Stimulated activated CD8-positive, alpha-beta memory T cell treated with anti-CD3 and anti-CD28 coated beads, Interleukin-15, amount 100 ng/mL, for 1 hour (primary cell): ENCODE data around the gene ENSA.
"Not testable (repeated sequence)": the region's sequence is repeated elsewhere in the genome, so short reads cannot be mapped to it uniquely, and the experiment has no call there.

Experiments used
- DNase-seq: peaks from one replicate; pipeline ENCODE4 v3.0.0-alpha.2; 2020; ENCODE audit warnings: low read depth

Gene ENSA, protein sequence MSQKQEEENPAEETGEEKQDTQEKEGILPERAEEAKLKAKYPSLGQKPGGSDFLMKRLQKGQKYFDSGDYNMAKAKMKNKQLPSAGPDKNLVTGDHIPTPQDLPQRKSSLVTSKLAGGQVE

DNA sequence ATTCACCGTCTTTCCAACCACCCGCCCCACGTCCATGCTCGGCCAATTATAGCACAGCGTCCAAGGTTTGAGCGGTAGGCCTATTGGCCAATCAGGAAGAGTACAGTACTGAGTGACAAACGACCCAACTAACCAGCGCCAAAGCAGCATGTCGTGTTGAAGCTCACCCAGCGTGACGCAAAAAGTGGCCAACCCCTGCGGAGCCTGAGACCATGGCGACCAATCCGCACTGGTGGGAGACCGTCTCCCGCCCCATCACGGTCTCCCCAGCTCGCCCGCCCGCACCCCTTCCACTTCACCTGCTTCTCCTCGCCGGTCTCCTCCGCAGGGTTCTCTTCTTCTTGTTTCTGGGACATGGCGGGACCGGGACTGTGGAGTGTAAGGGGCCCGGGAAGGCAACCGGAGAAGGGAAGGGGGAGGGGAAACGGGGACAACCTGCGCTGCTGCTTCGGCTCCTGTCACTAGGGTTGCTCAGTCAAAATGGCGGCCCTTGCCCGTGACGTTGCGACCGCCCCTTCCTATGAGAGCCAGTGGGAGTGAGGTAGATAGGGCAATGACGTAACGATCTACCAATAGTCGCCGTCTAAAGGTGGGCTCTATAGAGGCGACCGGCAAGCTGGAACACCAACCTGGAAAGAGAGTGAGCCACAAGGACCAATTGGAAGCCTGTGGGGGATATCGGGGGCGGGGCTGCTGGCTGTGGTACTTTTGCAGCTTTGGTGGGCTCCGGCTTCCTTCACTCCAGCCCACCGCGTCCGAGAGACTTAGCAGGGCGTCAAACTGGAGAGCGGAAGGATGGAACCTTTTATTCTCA is at the start of gene ENSA:
TSS of gene ENSA (minus strand) at position 498 of the 814 bp plus-strand sequence. CDS start at position 356, 142 bp downstream.
- DNase-seq: peak; percentile 90

DNA sequence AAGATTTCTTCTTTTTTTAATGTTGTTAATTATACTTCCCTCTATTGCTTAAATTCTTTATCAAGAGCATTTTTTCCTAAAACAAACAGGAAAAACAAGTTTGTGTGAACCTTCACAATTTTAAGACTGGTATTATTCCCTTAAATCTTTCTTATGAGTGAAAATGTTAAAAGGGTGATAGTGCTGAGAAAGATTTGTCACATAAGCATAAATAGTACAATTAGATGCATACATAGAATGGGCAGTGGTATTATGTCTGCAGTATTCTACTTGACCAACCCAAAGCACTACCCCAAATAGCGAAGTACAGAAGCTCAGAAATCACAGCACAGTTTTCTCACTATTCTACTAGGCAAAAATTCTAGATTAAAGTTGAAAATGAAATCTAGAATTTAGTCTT is 49.6 kb upstream of the ENSA start:
- no peak for DNase-seq

DNA sequence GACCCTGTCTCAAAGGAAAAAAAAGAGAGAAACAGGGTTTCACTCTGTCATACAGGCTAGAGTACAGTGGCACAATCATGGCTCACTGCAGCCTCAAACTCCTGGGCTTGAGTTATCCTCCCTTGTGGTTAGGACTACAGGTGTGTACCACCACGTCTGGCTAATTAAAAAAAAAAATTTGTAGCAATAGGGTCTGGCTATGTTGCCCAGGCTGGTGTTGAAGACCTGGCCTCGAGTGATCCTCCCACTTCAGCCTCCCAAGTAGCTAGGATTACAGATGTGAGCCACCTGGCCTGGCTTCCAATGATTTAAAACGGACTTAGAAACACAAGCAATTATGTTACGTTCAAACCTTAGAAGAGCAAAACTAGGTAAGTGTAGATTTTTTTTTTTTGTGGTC is 45.5 kb upstream of the ENSA start:
- DNase-seq: no peak

DNA sequence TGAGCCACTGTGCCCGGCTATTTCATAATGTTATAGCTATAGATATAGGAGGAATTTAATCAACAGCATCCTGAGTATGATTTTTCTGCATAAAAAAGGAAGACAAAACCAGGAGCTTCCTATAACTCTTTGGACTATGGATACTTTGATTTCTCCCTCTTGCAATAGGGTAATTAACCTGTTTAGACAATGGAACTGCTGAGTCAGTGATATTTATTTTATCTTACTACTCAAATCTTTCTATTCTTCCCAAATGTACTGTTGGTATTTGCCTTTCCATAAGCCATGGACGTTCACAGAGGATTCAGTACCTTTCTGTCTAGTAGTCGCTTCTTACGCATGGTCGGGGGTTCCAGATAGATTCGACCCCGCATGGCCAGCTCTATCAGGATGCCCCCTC is 33.9 kb upstream of the ENSA start:
- DNase-seq: no peak

DNA sequence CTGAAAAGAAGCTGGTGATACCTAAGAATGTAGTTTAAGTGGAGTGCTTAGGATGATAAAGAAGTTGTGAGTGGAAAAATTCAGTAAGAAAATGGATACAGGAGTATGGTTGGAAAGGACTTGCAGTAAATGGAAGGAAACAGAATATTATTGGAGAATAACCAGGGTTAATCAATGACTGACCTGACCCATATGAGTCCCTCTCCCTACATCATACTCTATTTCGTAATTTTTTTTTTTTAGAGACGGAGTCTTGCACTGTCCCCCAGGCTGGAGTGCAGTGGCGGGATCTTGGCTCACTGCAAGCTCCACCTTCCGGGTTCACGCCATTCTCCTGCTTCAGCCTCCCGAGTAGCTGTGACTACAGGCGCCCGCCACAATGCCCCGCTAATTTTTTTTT is 33.4 kb upstream of the ENSA start:
- no peak for DNase-seq

DNA sequence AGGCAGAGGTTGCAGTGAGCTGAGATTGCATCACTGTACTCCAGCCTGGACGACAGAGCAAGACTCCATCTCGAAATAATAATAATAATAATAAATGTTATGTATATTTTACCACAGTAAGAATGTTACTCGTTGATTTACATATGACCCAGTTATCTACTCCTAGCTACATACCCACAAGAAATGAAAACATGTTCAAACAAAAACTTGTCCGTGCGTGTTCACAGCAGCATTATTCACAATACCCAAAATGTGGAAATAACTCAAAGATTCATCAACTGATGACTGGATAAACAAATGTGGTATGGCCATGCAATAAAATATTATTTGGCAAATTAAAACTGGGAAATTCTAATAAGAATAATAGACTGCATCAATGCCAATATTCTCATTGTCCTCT is 31.7 kb upstream of the ENSA start:
- DNase-seq: no peak

DNA sequence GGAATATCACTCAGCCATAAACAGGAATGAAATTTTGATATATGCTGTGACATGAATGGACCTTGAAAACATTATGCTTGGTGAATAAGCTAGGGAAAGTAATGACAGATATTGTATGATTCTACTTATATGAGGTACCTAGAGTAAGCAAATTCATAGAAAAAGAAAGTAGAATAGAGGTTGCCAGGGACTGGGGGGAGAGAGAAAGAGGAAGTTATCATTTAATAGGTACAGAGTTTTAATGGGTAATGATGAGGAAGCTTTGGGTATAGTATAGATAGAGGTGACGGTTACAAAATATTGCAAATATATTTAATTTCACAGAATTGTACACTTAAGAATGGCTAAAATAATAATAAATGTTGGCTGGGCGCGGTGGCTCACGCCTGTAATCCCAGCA is 31.2 kb upstream of the ENSA start:
- no peak for DNase-seq

DNA sequence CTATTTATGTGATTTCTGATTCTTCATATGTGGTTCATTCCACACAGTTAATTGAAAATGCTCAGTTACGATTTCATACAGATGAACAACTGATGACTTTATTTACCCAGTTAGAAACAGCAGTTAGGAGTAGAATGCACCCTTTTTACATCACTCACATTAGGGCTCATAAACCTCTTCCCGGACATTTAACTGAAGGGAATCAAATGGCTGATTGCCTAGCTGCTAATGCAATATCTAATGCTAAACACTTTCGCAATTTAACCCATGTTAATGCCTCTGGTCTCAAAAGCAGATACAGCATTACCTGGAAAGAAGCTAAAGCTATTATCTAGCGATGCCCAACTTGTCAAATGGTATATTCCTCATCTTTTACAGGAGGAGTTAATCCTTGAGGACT is 27.7 kb upstream of the ENSA start:
- not testable (repeated sequence) for DNase-seq

DNA sequence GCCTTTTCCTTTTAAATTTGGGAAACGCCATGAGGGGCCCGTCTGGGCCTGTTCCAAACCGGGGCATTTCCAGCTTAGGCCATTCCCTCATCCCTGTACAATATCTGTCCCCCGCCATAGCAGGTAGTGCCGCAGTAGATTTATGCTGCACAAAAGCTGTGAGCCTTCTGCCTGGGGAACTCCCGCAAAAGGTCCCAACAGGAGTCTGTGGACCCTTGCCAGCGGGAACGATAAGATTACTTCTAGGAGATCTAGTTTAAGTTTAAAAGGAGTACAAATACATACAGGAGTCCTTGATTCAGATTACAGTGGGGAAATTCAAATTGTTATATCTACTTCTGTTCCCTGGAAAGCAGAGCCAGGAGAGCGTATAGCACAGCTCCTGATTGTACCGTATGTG is 25.2 kb upstream of the ENSA start:
- not testable (repeated sequence) for DNase-seq

DNA sequence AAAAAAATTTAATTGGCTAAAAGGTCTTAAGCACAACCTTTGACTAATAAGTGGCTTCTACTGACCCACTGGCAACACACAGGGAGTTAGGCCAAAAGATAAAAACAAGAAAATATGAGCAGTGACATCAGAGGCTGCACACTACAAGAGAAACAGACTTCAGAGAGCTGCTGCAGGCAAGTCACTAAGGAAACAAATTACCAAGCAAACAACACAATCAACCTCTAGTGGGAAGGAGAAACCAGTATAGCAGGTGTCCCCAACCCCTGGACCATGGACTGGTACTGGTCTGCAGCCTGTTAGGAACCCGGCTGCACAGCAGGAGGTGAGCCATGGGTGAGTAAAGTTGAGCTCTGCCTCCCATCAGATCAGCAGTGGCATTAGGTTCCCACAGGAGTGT is 20.8 kb upstream of the ENSA start:
- no peak for DNase-seq

DNA sequence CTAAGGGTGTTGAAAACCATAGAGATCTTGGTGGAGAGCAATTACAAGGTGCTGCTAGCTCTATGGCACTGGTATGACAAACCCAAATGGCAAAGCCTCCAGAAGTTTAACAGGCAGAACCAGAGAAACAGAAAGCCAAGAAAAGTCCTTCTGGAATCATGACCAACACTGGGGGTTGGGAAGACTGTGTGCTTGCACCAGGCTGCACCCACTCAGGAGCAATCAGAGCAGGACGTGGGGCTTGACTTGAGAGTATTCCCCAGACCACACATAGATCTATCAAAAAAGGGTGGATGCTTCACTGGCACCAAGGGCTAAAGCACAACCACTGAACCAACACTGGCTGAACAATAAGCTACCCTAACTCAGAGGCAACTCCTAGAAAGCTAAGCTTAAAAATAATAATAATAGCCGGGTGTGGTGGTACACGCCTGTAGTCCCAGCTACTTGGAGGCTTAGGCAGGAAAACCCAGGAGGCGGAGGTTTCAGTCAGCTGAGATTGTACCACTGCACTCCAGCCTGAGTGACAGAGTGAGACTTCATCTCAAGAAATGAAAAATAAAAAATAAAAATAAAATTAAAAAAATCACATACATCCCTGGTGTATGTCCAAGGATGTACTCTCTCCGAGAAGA is 20.1 kb upstream of the ENSA start:
- no peak for DNase-seq

DNA sequence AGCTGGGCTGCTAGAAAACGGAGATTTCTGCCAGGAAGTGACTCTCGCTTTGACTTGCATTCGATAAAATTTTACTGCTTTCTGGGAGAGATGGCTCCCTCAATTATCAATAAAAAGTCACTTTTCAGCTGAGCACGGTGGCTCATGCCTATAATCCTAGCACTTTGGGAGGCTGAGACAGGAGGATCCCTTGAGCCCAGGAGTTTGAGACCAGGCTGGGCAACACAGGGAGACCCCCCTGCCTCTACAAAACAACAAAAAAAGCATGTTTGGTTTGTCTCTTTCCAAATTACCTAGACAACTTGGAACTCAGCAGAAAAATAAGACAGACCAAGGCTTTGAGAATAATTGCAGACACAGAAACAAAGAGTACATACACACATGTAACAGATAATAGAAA is 12.9 kb upstream of the ENSA start:
- DNase-seq: no peak

DNA sequence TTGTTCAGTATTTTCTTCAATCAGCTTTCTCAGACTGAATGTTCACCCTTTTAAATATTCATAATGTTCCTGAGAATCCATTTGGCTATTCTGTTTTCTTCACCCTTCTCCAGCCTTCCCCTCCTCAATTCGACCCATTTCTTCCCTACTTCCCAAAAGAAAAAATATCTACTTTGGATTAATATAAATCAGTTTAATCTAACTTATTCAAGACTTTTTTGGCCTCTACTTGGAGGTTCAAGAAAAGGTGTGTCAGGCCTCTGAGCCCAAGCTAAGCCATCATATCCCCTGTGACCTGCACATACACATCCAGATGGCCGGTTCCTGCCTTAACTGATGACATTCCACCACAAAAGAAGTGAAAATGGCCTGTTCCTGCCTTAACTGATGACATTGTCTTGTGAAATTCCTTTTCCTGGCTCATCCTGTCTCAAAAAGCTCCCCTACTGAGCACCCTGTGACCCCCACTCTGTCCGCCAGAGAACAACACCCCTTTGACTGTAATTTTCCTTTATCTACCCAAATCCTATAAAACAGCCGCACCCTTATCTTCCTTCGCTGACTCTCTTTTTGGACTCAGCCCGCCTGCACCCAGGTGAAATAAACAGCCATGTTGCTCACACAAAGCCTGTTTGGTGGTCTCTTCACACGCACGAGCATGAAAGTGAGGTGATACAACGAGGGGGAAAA is 11.9 kb upstream of the ENSA start:
- DNase-seq: not testable (repeated sequence)

DNA sequence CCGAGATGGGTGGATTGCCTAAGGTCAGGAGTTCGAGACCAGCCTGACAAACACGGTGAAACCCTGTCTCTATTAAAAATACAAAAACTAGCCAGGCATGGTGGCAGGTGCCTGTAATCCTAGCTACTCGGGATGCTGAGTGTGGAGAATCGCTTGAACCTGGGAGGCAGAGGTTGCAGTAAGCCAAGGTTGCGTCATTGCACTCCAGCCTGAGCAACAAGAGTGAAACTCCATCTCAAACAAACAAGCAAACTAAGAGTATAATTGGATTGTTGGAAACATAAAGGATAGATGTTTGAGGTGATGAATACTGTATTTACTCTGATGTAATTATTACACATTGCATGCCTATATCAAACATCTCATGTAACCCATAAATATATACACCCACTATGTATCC is 9.0 kb upstream of the ENSA start:
- not testable (repeated sequence) for DNase-seq

DNA sequence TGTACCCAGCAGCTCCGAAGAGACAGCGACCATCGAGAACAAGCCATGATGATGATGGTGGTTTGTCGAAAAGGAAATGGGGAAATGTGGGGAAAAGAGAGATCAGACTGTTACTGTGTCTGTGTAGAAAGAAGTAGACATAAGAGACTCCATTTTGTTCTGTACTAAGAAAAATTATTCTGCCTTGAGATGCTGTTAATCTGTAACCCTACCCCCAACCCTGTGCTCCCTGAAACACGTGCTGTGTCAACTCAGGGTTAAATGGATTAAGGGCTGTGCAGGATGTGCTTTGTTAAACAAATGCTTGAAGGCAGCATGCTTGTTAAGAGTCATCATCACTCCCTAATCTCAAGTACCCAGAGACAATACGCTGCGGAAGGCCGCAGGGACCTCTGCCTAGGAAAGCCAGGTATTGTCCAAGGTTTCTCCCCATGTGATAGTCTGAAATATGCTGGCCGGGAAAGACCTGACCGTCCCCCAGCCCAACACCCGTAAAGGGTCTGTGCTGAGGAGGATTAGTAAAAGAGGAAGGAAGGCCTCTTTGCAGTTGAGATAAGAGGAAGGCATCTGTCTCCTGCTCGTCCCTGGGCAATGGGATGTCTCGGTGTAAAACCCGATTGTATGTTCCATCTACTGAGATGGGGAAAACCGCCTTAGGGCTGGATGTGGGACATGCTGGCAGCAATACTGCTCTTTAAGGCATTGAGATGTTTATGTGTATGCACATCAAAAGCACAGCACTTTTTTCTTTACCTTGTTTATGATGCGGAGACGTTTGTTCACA is 5.6 kb upstream of the ENSA start:
- not testable (repeated sequence) for DNase-seq

DNA sequence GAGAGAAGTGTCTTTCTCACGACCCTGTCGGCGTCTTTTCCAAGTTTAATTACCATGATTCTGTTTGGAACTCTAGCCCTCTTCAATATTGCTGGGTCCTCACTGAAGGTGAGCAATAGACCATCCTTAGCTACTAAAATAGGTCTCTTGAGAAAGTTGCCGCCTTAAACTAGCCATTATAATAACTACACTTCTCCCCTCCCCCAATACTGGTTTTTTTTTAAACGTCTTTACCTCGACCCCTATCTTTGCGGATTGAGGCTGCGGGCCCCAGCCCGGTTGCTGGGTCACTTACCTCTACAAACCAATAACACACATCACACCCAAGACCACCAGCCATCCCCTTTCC is 672 bp downstream of the ENSA start:
- DNase-seq: no peak

DNA sequence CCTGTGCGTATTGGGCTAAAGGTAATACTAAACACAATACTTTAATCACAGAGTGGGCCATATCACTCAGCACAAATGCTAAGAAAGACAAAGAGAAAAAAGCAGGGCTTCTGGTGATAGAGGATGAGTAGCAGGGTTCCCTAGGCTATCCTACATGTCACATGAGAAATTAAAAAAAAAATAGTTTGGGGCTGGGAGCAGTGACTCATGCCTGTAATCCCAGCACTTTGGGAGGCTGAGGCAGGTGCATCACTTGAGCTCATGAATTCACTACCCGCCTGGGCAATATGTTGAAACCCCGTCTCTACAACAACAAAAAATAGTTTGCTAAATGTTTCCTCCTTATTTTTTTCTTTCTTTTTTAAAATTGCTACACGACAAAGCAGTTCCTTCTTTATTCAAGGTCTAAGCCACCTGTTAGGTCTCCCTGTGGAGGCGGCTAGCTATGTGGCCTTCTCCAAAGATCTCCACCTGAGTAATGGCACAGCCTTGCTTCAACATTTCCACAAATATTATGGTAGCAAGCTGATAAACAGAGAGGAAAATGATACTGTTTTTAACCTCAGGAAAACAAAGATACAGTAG is 1.5 kb downstream of the ENSA start:
- DNase-seq: no peak

DNA sequence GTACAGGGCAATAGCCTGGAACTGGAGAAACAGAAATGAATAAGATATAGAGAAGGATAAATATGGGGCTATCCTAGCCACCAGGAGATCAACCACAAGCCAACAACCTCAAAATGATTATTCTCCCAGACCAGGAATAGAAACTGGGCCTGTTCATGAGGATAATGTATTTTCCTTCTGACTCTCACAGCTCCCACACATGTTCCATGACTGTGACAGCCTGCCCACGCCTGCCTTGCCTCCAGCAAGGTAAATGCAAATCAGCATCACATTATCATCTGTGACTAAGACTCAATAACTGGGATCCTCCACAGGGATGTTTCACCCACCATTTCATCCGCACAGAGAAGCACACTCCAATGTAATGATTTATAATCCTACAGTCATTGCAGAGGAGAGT is 3.3 kb downstream of the ENSA start:
- DNase-seq: no peak

DNA sequence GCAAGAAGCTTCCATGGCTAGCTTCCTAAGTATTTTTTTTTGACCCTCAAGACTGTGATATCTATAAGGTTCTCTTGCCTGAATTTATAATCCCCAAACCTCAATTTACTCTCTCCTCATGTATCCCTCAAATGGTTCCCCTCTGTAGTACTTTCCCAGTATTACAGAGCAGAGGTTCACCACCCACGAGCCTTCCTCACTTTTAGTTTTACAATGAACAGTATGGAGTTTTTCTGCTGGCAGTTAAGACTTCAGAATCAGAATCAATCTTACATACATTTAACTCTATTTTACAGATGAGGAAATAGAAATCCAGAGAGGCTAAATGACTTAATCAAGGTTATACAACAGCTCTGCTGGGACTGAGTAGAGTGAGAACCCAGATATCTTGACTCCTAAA is 4.9 kb downstream of the ENSA start:
- DNase-seq: not testable (repeated sequence)

DNA sequence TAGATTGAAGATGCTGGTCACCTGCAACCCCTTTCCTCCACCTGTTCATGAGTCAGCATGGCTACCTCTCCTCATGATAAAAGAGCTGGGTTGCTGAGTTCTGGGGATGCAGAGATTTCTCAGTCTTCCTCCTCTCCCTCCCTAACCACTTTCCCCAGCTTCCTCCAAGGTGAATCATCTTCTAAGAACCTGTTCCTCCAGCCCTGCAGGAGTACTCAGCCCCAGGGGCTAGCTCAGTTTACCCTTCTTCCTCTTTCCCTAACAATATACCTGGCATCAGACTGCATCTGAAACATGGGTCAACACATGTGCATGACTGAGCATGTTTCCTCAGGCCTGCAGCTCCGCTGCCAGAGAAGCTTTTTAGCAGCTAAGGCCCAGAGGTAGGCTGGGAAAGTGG is 5.3 kb downstream of the ENSA start:
- not testable (repeated sequence) for DNase-seq

DNA sequence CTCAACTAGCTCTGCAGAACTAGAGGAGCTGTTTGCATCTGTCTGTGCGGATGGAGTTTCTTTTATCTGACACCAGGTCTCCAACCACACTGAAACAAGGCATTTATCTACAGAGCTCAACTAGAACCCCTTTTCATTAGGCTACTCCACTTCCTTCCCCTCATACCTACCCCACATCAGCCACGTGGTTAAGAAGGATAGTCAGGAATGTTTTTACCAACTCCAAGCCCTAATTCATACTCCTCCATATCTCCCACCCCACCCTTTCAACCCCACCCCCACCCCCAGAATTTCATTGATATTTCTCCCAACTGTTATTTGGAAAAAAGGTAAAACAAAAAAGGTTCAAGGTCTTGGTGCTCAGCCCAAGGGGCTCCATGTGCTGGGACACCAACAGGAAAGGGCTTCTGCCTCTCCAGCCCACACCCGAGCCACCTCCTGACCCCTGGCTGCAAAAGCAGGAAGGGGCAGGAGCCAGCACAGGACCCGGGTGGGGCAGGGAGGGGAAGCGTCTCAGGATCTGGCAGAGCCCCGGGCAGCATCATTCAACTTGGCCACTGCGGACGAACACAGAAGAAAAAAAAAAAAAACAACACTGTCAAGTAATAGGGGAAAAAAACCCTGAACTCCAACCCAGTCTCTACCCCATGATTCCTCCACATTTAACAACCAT is 7.0 kb downstream of the ENSA start:
- DNase-seq: no peak
